Activated CD8-positive, alpha-beta memory T cell treated with anti-CD3 and anti-CD28 coated beads, Interleukin-2, amount 10 ng/mL, durations not matched to agents 7 days and 5 days (primary cell): ENCODE data around the gene GABARAP. TPM values are rescaled to one million over a fixed set of nuclear protein-coding genes. Genes with fewer than 3 reads are reported as not detected.
"Not testable (repeated sequence)": the region's sequence is repeated elsewhere in the genome, so short reads cannot be mapped to it uniquely, and the experiment has no call there.

Experiments used
- ATAC-seq: fragments of 150-1000 bp; cut with Tn5 transposase; one replicate; pipeline ENCODE4 v1.10.0; 2021; ENCODE audit warnings: moderate library complexity
- CTCF ChIA-PET: fragments of 350-600 bp; sonication (Branson Sonifier 250); formaldehyde crosslinking; loops from one replicate; lab custom pipeline; 2021; ENCODE audit warnings: antibody characterized with exemption; lab: Charles Lee
- DNase-seq: peaks from one replicate; pipeline ENCODE4 v3.0.0-alpha.2; 2020
- H3K27ac Mint-ChIP-seq: one replicate; pipeline ENCODE4 v1.8.0; 2021; ENCODE audit warnings: mild to moderate bottlenecking, mixed read lengths
- H3K27me3 Mint-ChIP-seq: one replicate; pipeline ENCODE4 v1.8.0; 2021; ENCODE audit warnings: mixed read lengths
- H3K36me3 Mint-ChIP-seq: one replicate; pipeline ENCODE4 v1.8.0; 2021; ENCODE audit warnings: mild to moderate bottlenecking, mixed read lengths
- H3K4me1 Mint-ChIP-seq: one replicate; pipeline ENCODE4 v1.8.0; 2021; ENCODE audit warnings: mixed read lengths
- H3K4me3 Mint-ChIP-seq: one replicate; pipeline ENCODE4 v1.8.0; 2021; ENCODE audit warnings: mild to moderate bottlenecking, moderate library complexity, mixed read lengths
- H3K9me3 Mint-ChIP-seq: one replicate; pipeline ENCODE4 v1.8.0; 2022; ENCODE audit warnings: low read depth, mixed read lengths
- total RNA-seq, 2 experiments: library from RNA; stranded (reverse); gene quantifications; one replicate each; pipeline ENCODE4 v1.2.3, GENCODE V29; 2021

The GABARAP gene
- total RNA-seq, 2 experiments from 2014 or later = 207 to 231 TPM

DNA sequence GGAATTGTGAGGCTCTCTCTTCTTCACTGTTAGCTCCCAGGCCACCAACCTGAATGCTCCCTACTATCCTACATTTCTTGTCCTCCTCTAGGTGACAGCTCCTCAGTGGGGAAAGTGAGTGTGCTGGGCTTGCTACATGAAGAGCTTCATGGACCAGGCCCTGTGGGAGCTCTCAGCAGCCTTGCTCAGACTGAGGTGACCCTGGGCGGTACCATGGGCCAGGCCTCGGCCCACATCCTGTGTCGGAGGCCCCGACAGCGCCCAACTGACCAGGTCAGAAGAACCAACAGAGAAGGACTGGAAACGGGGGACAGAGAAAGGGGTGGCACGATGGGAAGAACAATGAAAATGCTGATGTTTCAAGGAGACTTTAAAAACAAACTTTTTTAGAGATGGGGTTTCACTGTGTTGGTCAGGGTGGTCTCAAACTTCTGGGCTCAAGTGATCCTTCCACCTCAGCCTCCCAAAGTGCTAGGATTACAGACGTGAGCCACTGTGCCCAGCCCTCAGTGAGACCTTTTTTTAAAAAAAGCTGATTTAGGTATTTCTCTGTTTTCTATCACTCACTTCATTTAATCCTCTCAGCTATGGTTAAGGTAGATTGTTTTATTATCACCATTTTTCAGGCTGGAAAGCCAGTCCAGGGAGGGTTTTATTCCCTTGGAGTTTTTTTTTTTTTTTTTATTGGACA, 14.7 kb upstream of the GABARAP start:
- Mint-ChIP-seq H3K36me3 (peaks cover 21% of the 10 kb centered on the region), H3K4me1 (peaks cover 23% of the 10 kb centered on the region), H3K9me3 (no peaks in the 10 kb centered on the region), H3K27me3 (peaks cover 3% of the 10 kb centered on the region), H3K4me3 (no peak overlapping the region), H3K27ac (peak overlapping the region; percentile 47)
- ATAC-seq = no peak
- DNase-seq = no peak
- CTCF ChIA-PET = interaction anchor here (1.4 kb wide), 1 partner anchor 8 kb away, joined by 4 read pairs; no protein-coding TSS in a partner anchor

DNA sequence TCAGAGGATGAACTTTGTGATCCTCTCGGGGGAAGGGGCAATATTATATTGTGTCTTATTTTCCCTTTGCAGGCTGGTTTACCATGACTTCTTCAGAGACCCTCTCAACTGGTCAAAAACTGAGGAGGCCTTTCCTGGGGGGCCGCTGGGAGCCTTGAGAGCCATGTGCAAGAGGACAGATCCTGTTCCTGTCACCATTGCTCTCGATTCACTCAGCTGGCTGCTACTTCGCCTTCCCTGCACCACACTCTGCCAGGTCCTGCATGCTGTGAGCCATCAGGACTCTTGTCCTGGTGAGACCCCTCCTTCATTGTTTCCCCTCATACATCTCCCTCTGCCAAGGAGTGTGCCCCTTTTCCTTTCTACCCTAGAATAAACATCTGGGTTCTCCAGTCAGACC, 12.3 kb upstream of the GABARAP start:
- CTCF ChIA-PET = interaction anchor here (0.7 to 1.5 kb wide), 3 partner anchors 42 to 1817 kb away, joined by 3 to 5 read pairs (median 3); no protein-coding TSS in a partner anchor
- Mint-ChIP-seq H3K4me1 (peaks cover 31% of the 10 kb centered on the region), H3K36me3 (peaks cover 21% of the 10 kb centered on the region), H3K27me3 (no peaks in the 10 kb centered on the region), H3K9me3 (no peaks in the 10 kb centered on the region), H3K4me3 (no peak overlapping the region), H3K27ac (no peak overlapping the region)
- DNase-seq = no peak
- no peak for ATAC-seq

- Mint-ChIP-seq H3K9me3 (no peaks in the 10 kb centered on the region), H3K27ac (peak overlapping the region; percentile 99), H3K27me3 (no peaks in the 10 kb centered on the region), H3K36me3 (peaks cover 21% of the 10 kb centered on the region), H3K4me1 (peaks cover 41% of the 10 kb centered on the region), H3K4me3 (peak overlapping the region; percentile 91)
- CTCF ChIA-PET = no interaction called here
- DNase-seq (no peak), ATAC-seq (no peak)
Measured at GRCh38 chr17:7253082-7253481, 10.8 kb upstream of the GABARAP start.

DNA sequence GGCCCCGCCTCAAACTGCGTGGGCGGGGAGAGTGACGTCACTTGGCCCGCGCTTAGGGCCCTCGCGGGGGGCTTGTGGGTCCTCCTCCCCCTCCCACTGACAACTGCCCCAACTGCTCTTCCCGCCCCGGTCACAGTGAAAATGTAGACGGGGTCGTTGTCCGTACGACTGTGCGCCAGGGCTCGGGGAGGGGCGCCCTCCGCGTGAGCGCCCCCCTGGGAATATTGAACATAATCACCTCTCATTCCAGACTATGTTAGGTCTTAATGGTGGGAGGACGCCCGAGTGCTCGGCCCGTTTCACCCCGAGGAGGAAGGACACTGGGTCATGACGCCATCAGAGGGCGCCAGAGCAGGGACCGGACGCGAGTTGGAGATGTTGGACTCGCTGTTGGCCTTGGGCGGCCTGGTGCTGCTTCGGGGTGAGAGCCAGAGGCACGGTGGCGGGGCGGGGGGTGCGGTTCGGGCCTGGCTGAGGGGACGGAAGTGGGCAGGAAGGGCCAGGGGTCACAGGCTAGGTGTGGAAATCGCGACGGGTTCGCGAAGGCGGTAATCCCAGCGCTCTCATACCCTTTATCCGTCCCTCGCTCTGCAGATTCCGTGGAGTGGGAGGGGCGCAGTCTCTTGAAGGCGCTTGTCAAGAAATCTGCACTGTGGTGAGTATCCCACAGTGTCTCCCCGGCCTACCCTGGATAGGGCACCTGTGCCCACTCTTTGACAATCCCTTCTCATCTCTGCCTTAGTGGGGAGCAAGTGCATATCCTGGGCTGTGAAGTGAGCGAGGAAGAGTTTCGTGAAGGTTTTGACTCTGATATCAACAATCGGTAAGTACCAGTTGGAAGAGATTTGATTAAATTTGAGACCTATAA, 10.2 kb upstream of the GABARAP start, which contains the start of gene ELP5:
TSS of gene ELP5 (plus strand) at position 40 of the 868 bp plus-strand sequence. CDS start at position 376, 336 bp downstream.
- peak; percentile 96 for DNase-seq
- Mint-ChIP-seq H3K9me3 (no peaks in the 10 kb centered on the region), H3K36me3 (peaks cover 21% of the 10 kb centered on the region), H3K27me3 (no peaks in the 10 kb centered on the region), H3K4me1 (peaks cover 41% of the 10 kb centered on the region), H3K27ac (peak within 1 kb of the TSS; percentile 99), H3K4me3 (peak within 1 kb of the TSS; percentile 91)
- CTCF ChIA-PET = interaction anchor here (1.0 to 2.5 kb wide), 6 partner anchors 10 to 44 kb away, joined by 3 to 18 read pairs (median 5); partner anchors contain the start of genes ACADVL, DLG4, GABARAP and PHF23
- peak; percentile 73 for ATAC-seq

- peaks cover 21% of the 10 kb centered on the region for H3K36me3 Mint-ChIP-seq
- peaks cover 42% of the 10 kb centered on the region for H3K4me1 Mint-ChIP-seq
- no peaks in the 10 kb centered on the region for H3K27me3 Mint-ChIP-seq
- peak; percentile 99 for DNase-seq
- no peaks in the 10 kb centered on the region for H3K9me3 Mint-ChIP-seq
- ATAC-seq = peak; percentile 92
- peak within 1 kb of the TSS; percentile 91 for H3K4me3 Mint-ChIP-seq
- CTCF ChIA-PET = interaction anchor here (0.5 to 2.5 kb wide), 8 partner anchors 10 to 867 kb away, joined by 3 to 18 read pairs (median 4); partner anchors contain the start of genes ACADVL, DLG4, GABARAP and PHF23
- peak within 1 kb of the TSS; percentile 99 for H3K27ac Mint-ChIP-seq
Measured at GRCh38 chr17:7251661-7252175, 9.5 kb upstream of the GABARAP start, which contains the start of gene CTDNEP1. CTDNEP1 (minus strand) TSS chr17:7251734; CDS start chr17:7251296, 438 bp downstream.

DNA sequence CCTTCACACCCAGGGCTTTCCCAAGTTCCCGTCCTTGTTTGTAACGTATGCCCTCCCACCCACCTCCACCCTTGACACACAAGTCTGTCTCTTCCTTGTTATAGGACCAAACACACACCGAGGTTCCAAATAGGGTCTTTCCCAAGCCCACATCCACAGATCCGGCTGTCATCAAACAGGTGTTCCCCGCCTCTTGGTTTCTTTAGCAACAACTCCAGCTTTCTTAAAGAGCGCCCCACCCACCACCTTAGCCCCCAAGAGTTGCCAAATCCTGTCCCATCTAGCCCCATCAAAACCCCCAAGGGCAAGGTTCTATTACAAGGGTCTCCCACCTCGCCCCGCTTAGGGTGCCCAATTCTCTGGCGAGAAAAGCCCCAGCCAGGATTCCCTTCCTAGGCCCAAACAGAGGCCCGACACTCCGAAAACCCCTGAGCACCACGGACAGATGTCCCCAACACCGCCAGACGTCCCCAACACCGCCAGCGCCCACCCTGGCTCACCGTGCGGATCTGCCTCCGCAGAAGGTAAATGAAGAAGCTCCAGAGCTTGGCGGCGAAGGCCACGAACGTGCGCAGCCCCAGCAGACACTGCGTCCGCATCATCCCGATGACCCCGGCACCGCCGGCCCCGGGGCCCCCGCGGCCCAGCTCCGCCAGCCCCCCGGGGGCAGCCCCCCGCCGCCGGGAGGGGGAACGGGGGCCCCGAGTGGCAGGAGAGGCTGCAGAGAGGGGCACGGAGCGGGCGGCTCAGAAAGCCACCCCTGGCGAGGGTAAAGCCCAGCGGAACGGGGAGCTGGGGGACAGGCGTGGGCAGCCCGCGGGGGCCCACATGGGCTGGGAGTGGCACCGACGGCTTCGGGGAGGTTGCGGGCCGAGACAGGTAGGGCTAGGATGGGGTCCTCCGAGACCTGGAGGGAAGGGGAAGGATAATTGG, 8.7 kb upstream of the GABARAP start:
- CTCF ChIA-PET = interaction anchor here (0.5 to 2.5 kb wide), 8 partner anchors 9 to 868 kb away, joined by 3 to 18 read pairs (median 4); partner anchors contain the start of genes ACADVL, DLG4, GABARAP and PHF23
- ATAC-seq (peak; percentile 0), DNase-seq (no peak)
- peaks cover 46% of the 10 kb centered on the region for H3K4me1 Mint-ChIP-seq
- peak overlapping the region; percentile 99 for H3K27ac Mint-ChIP-seq
- peak overlapping the region; percentile 91 for H3K4me3 Mint-ChIP-seq
- no peaks in the 10 kb centered on the region for H3K27me3 Mint-ChIP-seq
- H3K9me3 Mint-ChIP-seq = no peaks in the 10 kb centered on the region
- peaks cover 22% of the 10 kb centered on the region for H3K36me3 Mint-ChIP-seq

DNA sequence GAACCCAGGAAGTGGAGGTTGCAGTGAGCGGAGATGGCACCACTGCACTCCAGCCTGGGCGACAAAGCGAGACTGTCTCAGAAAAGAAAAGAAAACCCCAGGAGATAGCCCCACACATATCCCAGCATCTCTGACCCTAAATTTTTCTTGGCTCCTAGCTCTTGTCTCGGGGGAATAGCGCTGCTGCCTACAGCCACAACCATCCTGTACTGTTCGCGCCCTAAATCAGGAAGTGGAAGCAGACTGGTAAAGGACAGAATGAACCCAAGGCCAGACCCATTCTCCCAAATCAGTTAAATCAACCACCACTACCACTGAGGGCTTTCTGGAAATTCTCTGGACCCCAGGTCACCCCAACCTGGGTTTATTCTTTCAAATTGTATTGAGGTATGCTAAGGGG, 7.6 kb upstream of the GABARAP start:
- H3K4me3 Mint-ChIP-seq = peak overlapping the region; percentile 91
- CTCF ChIA-PET = interaction anchor here (2.5 kb wide), 1 partner anchor 8 kb away, joined by 18 read pairs; the partner anchor contains the start of gene GABARAP
- H3K4me1 Mint-ChIP-seq = peaks cover 46% of the 10 kb centered on the region
- ATAC-seq (no peak), DNase-seq (no peak)
- H3K36me3 Mint-ChIP-seq = peaks cover 23% of the 10 kb centered on the region
- H3K9me3 Mint-ChIP-seq = no peaks in the 10 kb centered on the region
- H3K27ac Mint-ChIP-seq = peak overlapping the region; percentile 91
- H3K27me3 Mint-ChIP-seq = no peaks in the 10 kb centered on the region

GRCh38 chr17:7249214-7249613, 7.0 kb upstream of the GABARAP start:
- Mint-ChIP-seq H3K27ac (peak overlapping the region; percentile 50), H3K9me3 (no peaks in the 10 kb centered on the region), H3K36me3 (peaks cover 24% of the 10 kb centered on the region), H3K4me3 (peak overlapping the region; percentile 91), H3K27me3 (no peaks in the 10 kb centered on the region), H3K4me1 (peaks cover 46% of the 10 kb centered on the region)
- CTCF ChIA-PET = no interaction called here
- ATAC-seq (no peak), DNase-seq (no peak)

DNA sequence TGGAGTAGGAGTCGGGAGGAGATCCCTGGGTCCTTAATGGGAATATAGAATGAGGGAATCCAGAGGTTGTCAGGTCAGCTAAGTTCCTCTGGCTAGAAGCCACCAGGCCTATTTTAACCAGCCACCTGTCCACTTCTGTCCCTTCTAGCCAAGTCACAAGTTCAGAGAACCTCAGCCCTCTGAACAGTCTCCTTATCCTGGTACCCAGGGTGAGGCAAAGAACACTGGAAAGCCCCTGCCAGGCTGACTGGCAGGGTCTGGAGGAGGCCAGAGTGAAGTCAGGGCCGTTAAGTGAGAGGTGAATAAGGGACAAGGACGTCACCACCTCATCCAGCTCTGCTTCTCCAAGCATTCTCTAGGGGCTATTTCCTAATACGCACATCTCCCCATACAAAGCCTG, 6.5 kb upstream of the GABARAP start:
- no peak for ATAC-seq
- CTCF ChIA-PET = no interaction called here
- H3K27ac Mint-ChIP-seq = no peak overlapping the region
- H3K4me1 Mint-ChIP-seq = peaks cover 41% of the 10 kb centered on the region
- H3K36me3 Mint-ChIP-seq = peaks cover 23% of the 10 kb centered on the region
- H3K27me3 Mint-ChIP-seq = no peaks in the 10 kb centered on the region
- DNase-seq = no peak
- H3K9me3 Mint-ChIP-seq = no peaks in the 10 kb centered on the region
- H3K4me3 Mint-ChIP-seq = no peak overlapping the region

- ATAC-seq (no peak), DNase-seq (no peak)
- Mint-ChIP-seq H3K4me3 (no peak overlapping the region), H3K27ac (no peak overlapping the region), H3K27me3 (no peaks in the 10 kb centered on the region), H3K9me3 (no peaks in the 10 kb centered on the region), H3K4me1 (peaks cover 40% of the 10 kb centered on the region), H3K36me3 (peaks cover 18% of the 10 kb centered on the region)
- CTCF ChIA-PET = no interaction called here
Measured at GRCh38 chr17:7246779-7247178, 4.5 kb upstream of the GABARAP start.

DNA sequence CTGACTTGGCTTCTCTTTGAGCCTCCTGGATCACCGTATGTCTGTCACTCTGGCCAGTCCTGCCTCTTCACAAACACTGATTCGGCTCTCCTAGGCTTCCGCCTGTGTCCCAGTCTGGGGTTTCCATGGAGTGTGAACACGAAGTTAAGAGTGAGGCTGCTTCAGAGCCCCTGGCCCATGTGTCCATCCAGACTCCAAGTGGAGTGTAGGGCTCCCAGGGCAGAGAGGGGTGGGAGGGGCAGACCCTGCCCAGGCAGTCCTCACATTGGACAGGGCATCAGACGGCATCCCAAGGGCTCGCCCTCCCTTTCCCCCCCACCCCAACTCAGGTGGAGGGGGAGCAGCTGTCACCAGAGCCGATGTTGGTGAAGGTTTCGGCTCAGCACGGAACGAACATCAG, 1.6 kb upstream of the GABARAP start:
- H3K27me3 Mint-ChIP-seq, H3K4me3 Mint-ChIP-seq, H3K9me3 Mint-ChIP-seq, ATAC-seq: not testable (repeated sequence)
- Mint-ChIP-seq H3K27ac (peak overlapping the region; percentile 71), H3K36me3 (peaks cover 31% of the 10 kb centered on the region), H3K4me1 (peaks cover 42% of the 10 kb centered on the region)
- peak; percentile 40 for DNase-seq
- CTCF ChIA-PET = interaction anchor here (2.0 to 4.1 kb wide), 2 partner anchors 24 to 53 kb away, joined by 5 to 13 read pairs; partner anchors contain the start of genes ACADVL and DLG4

DNA sequence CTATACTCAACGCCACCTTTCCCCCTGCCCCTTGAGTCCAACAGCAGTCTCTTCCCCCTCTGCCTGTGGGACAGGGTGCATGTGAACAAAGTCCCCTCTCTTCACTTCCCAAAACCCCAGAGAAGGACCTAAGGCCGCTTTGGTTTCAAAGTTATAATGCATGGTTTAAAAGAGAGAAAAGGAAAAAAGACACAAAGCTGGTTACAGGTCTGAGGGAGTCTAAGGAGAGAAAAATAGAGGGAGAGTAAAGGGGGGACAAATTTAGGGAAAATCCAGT, 1.1 kb upstream of the GABARAP start:
- Mint-ChIP-seq H3K36me3 (peaks cover 31% of the 10 kb centered on the region), H3K27me3 (no peaks in the 10 kb centered on the region)
- CTCF ChIA-PET = interaction anchor here (1.2 to 4.1 kb wide), 7 partner anchors 8 to 202 kb away, joined by 3 to 18 read pairs (median 5); partner anchors contain the start of genes ACADVL, CTDNEP1, DLG4 and ELP5

More for the DNA sequence above, 1.1 kb upstream of the GABARAP start:
- ATAC-seq = no peak
- Mint-ChIP-seq H3K9me3 (no peaks in the 10 kb centered on the region), H3K27ac (peak overlapping the region; percentile 78), H3K4me3 (peak overlapping the region; percentile 86), H3K4me1 (peaks cover 38% of the 10 kb centered on the region)
- DNase-seq = no peak
